ENCODE measurements around the gene WNT10A.

Gene WNT10A

DNA sequence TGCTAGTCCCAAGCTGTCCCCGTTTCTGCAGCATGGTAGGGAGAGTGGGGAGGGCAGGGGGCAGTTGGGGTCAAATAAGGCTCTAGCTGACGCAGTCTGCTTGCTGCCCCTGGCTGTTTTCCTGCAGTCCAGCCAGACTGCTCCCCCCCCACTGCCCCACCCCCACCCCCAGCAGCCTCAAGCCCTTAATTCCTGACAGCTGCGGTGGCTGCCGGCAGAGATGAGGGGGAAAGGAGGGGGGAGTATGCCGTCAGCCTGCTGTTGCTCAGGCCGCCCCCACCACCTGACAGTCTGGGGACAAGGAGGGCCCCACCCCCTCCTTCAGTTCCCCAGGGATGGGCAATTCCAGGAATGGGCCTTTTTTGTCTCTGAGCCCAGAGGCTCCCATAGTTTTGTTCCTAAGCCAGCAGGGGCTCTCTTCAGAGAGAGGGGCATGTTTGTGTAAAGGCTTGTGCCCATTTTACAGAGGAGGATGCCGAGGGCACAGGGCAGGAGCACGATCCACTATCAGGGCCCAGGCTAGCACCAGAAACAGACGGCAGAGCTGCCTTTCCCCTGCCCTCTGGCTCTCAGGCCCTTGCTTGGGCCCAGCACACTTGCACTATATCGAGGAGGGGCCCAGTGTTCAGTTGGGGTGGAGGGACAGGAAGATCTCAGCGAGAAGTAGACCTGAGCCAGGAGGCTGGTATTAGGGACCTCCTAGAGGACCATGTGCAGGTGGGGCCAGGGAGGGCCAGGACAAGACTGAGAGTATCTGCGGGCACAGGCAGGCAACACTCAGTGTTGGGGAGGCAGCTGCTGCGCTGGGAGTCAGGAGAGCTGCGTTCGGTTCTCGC is 1.5 kb upstream of the WNT10A start:
- no peak for DNase-seq

DNA sequence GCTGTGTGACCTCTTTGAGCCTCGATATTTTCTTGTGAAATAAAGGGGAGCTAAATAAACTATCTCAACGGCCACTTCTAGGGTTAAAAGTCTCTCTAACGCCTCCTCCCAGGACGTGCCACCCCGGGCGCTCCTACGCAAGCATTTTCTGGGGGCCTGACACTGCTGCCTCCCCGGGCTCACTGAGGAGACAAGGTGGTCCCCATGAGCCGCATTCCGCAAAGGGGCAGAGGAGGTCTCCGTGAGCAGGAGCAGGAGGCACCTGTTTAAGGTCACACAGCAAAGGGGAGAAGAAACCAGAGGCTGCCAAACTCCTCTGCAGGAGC is 913 bp upstream of the WNT10A start:
- no peak for DNase-seq

DNA sequence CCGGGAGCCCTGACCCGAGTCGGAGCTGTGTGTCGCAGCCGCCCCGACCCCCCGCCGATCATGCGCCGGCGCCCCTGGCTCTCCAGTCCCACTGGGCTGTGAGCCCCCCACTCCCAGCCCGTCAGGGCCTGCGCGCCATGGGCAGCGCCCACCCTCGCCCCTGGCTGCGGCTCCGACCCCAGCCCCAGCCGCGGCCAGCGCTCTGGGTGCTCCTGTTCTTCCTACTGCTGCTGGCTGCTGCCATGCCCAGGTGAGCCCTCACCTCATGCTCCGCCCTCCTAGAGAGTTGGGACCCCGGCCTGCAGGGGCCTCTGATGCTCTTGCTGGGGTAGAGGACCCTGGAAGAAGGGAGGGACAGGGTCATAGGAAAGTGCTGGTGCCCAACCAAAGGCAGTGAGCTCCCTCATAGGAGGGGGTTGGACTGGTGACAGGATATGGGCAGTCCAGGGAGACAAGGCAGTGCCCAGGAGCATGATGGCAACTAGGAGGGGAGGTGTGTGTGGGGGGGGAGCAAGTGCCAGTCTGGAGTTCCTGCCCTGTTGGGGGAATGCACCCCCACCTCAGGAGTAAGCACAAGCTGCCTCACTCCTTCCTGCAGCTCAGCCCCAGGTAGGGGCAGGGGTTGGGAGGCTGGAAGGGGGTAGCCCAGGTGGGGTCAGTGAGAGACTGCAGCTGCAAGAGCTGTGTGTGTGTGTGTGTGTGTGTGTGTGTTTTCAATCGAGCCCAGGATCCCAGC is 375 bp downstream of the WNT10A start:
- DNase-seq = no peak

DNA sequence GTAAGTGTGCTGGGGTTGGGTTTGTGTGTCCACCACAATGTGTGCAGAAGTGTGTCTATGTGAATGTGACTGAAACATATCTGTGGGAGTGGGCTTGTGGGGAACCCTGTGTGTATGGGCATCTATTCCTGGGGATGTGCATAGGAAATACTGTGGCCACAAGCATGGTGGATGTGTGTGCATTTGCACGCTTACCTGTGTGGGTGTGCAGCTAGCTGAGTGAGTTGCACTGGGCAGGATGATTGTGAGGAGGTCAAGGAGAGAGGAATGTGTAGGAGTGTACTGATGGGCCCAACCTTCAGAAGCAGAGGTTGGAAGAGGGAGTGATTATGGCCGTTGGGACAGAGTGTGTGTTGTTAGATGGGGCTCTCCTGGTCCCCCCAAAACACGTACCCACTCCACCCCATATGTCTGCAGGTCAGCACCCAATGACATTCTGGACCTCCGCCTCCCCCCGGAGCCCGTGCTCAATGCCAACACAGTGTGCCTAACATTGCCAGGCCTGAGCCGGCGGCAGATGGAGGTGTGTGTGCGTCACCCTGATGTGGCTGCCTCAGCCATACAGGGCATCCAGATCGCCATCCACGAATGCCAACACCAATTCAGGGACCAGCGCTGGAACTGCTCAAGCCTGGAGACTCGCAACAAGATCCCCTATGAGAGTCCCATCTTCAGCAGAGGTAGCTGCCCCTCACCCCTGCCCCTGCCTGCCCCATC is 1.2 kb downstream of the WNT10A start:
- DNase-seq = no peak

DNA sequence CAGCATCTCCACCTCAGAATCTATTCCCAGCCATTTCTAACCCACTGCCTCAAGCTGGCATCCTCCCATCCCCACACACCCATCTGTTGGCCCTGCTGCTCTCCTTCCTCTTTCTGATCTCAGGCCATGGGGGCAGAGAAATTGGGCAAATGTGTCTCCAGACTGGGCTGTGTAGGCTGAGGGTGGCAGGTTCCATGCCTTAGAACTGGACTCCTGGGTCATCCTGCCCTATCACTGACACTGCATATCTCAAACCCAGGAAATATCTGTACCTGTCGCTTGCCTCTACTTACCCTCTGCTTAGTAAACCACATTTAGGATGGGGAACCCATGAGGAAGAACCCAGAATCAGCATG is 1.8 kb downstream of the WNT10A start:
- no peak for DNase-seq

DNA sequence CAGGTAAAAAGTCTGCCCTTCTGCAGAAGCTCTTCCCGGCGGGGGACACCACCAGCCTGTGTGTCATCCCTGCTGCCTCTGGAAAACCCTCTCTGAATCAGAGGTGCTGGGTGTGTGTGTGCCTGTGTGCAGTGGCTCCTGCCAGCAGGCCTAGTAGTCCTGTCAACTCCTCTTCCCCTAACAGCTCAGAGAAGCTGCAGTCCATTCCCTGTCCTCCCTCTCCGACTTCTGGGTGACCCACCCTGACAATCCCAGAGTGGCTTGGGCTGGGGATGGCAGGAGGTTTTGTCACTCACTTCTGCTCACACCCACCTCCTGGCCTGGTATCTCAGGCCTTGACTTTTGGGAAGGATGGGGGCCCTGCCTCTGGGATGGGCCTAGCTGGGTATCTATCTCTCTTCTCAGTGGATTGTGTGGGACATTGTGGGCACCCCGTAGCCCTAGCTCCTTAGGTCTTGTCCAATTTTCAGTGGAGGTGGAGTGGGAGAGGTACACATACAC is 2.3 kb downstream of the WNT10A start:
- DNase-seq = no peak

DNA sequence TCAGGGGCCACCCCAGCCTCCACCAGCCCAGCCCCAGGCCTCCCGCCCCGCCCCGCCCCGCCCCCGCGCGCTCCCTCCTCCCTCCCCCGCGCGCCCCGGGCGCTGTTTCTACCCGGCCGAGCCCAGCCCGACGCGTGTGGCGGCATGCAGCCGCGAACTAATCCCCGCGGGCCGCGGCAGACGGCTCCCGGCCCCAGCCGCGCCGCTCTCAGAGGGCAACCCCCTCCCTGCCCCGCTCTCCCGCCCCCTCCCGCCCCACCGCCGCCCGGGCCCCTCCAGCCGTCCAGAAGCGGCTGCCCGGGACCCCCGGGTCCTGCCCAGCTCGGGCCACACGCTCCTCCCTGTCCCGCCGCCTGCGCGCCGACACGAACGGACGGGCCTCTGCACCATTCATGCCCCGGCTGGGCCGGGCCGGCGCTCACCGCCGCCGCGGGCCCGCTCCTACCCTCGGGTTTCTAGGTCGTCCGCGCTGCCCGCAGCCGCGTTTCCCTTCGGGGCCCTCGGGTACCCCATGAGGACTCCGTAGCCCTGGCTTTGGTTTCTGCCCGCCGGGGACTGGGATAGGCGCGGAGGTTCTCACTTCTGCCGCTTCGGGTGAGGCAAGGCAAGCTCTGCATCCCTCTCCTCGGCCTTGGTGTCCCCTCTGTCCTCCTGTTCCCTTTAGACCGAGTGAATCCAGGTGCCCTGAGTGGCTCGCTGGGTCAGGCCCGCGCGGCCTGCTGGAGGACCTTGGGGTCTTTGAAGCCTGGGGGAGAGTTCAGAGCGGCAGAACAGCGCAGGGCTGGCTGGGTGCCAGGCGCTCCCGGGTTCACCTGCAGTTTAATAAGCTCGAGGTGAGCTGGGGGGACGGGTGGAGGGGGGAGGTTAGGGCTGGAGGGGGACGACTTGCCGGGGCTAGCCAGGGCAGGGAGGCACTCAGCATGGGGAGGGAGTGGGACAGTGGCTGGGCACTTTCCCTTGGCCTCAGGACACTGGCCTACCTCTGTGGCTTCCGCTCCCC is 3.1 kb downstream of the WNT10A start:
- peak; percentile 58 for DNase-seq

DNA sequence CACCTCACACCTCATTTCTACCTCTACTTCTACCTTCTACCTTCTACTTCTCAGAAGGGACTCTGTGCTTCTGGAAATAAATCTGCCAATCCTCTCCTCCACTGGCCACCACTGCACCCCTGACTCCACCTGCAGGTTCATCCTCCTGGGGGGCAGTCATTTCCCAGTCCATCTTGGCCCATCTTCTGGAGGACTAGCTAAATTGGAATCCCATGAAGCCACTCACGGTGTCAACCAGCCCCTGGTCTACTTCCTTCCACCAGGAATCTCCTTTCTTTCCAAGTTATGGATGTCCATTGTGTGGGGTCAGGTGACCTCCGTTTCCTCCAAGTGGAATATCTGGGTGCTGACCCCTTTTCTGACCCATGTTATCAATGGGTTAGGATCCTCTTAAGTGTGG is 3.9 kb downstream of the WNT10A start:
- no peak for DNase-seq

DNA sequence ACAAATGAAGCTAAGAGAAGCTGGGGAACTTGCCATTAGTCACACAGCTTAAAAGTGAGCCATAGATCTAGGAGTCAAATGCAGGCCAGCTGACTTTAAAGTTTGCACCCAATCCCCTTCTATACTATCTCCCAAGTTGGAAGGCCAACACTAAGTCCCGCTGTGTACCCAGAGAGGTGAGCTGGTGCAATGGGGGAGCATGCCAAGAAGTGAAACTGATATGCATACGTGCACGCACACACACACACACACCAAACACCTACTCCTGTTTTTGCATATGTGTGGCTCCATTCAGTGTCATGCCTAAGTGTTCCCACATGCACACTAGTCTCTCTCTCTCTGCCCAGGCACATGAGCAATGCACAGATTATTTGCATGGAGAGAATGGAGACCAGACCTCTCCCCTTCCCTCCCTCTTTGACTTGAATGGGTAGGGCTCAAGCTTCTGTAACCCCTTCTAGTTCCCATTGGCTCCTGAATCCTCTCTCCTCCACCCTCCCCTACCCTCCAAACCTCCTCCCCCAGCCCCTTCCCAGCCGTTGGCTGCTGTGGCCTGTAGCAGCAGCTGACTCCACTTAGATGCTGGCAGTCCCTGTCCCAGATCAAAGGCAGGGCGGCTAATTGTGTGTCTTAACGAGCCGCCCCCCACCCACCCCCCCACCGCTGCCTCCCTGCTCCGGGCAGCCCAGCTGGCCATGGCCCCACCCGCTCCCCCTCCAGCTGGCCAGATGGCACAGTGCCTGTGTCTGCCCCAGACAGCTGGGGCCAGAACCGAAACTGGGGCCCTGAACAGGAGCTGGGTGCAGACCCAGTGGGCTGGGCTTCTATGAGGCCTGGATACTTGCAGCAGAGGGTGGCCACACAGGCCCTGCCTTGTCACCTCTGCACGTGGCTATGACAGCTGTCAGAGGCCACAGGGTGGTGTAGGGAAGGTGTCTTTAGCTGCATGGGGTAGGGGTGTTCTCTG is 5.6 kb downstream of the WNT10A start:
- no peak for DNase-seq

DNA sequence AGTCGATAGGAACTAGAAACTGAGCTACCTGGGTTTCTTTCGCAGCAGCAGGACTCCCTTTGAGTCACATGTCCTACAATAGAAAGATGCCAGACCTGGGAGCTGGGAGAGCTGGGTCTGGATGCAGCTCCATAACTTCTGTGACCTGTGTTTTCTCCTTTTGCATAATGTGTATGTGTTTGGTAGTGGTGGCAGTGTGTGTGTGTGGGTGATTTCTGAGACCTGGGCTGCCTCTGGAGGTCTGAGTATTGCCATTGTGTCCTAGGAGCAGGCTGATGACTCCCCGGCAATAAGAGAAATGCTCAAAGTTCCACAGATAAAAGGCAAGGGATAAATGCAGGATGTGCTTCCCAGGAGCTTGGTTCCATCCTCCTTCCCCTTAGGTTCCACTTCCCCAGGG is 6.4 kb downstream of the WNT10A start:
- no peak for DNase-seq

DNA sequence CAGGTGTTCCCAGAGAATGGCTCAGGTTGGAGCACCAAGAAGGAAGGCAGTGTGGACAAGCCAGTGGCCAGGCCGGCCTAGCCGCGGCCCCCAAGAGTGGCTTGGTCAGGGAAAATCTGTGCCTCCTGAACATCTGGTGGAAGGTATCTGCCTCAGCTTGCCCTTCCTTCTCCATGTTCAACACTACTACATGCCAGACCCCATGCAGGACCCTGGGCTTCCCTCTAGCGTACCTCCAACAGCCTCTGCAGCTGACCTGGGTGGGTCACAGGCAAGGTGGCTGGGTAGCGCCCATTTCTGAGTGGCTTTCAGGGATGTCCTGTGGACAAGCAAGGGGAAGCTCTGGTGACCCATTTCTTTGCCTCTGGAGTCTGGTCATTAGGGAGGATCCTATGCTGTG is 7.7 kb downstream of the WNT10A start:
- DNase-seq = no peak

DNA sequence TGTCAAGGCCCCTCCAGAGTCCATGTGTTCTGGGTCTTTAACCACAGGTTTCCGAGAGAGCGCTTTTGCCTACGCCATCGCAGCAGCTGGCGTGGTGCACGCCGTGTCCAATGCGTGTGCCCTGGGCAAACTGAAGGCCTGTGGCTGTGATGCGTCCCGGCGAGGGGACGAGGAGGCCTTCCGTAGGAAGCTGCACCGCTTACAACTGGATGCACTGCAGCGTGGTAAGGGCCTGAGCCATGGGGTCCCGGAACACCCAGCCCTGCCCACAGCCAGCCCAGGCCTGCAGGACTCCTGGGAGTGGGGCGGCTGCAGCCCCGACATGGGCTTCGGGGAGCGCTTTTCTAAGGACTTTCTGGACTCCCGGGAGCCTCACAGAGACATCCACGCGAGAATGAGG is 9.3 kb downstream of the WNT10A start:
- no peak for DNase-seq

DNA sequence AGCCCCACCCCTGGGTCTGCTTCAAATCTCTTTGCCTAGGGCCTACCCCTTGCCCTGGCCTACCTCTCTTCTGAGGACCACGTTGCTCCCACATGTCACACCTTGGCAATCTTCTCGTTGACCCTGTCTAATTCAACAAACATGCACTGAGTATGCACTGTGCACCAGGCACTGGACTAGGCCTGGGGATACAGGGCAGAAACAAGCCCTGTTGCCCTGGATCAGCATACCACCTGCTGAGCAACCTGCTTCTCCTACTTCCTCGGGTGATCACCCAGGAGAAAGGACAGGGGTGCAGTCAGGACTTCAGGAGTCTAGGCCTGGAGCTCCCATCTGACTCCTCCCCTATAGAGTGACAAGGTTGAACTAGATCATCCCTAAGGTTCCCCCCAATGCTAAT is 9.7 kb downstream of the WNT10A start:
- DNase-seq = no peak

DNA sequence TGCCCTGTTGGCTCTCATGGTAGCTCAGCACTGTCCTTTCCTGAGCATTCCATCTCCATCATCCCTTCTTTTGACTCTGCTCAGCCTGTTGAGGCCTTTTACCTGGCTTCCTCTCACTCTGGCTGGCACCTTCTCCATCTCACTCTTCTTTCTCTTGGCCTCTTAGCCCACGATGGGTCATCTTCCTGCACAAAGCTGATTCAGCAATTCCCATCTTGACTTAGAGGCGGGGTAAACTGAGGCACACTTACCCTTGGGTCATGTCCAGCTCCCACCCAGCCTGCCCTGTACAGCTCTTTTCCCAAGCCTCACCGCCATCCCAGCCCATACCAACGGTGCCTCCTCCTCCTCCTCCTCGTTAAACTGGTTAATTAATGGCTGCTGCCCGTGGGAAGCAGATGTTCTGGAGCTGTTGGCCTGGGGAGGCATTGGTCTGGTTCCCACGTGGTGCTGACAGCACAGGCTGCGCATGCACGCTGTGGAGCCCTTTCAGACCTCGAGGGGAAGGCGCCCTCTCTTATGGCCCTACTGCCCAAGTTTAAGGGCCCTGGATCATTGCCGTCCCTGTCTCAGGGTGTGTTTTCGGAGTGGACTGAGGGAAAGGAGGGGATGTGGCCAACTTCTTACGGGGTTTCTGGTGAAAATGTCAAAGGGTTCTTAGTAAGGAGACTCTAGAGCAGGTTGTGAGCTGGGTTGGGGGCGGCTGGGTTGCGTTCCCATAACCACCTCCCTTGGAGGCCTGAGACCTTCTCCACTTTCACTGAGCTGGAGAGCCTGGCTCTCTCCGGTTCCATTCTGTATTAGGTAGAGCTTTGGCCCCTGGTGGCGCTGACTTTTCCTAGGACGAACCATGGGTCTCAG is 10.9 kb downstream of the WNT10A start:
- no peak for DNase-seq

DNA sequence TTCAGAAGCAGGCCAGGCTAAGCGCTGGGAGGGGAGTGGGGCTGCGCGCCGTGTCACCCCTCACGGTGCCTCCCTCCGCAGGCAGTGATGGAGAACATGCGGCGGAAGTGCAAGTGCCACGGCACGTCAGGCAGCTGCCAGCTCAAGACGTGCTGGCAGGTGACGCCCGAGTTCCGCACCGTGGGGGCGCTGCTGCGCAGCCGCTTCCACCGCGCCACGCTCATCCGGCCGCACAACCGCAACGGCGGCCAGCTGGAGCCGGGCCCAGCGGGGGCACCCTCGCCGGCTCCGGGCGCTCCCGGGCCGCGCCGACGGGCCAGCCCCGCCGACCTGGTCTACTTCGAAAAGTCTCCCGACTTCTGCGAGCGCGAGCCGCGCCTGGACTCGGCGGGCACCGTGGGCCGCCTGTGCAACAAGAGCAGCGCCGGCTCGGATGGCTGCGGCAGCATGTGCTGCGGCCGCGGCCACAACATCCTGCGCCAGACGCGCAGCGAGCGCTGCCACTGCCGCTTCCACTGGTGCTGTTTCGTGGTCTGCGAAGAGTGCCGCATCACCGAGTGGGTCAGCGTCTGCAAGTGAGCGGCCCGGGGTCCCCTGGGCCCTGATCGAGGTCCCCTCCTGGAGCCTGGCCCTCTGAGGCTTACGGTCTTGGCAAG is 12.2 kb downstream of the WNT10A start:
- DNase-seq = peak; percentile 85

DNA sequence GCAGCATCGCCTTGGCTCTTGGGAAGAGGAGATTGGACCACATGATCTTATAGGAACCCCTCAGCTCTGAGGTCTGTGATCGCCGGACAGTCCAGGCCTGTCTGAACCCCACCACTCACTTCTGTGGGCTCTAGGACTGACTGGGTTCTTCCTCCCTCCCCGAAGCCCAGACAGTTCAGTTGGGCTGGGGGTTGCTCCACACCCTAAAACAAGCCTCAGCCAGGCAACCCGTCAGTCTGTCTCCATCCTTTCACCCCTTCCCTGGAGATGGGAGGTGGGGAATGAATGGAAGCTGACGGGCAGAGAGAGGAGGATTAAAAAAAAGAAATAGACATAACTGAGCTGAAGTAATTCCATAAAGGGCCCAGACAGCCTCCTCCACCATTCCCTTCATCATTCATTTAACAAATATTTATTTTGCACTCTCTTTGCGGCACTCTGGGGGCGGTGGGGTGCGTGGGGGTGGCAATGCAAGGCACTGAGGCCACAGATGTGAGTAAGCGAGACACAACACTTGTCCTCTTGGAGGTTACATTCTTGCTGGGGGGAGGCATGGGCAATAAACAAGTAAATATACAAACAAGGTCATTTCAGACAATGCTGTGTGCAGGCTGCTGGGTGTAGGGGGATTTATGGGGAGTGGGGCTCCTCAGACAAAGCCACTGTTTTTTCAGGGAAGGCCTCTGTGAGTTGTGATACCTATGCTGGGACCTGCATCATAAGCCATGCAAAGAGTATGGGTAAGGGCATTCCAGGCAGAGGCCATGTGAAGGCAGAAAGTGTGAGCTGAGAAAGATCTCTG is 12.9 kb downstream of the WNT10A start:
- DNase-seq = no peak

DNA sequence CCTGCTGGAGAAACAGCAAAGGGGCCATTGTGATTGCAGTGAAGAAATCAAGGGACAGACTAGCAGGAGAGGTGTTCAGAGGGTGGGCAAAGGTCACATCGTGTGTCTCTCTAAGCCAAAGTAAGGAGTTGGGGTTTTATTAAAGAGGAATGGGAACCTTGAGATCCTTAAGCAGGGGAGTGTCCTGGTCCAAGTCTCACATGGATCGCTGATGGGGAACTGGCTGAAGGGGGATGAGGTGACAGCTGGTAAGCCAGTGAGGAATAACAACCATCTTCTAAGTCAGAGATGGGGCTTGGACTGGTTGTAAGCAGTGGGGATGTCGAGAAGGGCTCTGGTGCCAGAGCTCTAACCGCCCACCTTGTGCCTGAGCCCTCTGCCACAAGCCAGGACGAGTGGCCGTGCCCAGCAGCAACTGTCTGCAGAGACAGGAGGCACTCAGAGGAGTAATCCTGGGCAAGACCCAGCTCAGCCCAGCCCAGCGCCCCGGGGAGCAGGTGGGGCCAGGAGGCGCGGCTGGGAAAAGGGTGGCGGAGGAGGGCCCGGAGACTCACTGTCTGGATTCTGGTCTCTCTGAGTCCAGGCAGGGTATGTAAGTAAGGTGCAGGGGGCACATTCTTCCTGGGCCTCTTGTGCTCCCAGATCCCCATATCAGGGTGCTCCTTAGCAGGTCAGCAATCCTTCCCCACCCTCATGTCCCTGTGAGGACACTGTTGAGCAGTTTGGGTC is 13.7 kb downstream of the WNT10A start:
- no peak for DNase-seq

DNA sequence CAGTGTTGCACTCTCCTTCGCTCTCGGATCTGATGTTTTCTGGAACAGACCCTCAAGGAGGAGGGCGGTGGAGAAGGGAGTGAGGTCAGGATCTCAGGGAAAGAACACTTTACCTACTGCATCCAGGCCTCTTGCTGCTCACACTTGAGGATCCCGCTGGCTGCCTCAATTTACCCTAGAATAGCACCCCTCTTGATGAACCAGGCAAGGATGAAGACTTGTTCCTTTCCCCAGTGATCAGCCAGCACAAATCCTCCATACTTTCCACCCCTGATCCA is 14.2 kb downstream of the WNT10A start:
- no peak for DNase-seq
